HG03064 (cell line): ENCODE measurements around the gene CBX2.

Experiments used
- ATAC-seq: cut with Tn5 transposase; IDR thresholded peaks from one replicate; pipeline ENCODE4 v1.9.1; 2021; ENCODE audit warnings: low read depth; ENCODE audit not compliant: unreplicated experiment

Gene CBX2

GRCh38 chr17:79785900-79786810 is 8.2 kb downstream of the CBX2 start:
- ATAC-seq: no peak

- ATAC-seq: no peak
These were observed 9.1 kb downstream of the CBX2 start for GRCh38 chr17:79786930-79787643.

- no peak for ATAC-seq
These were observed 10.5 kb downstream of the CBX2 start for GRCh38 chr17:79788455-79788854.

GRCh38 chr17:79788989-79789942 is 11.3 kb downstream of the CBX2 start:
- ATAC-seq: no peak

GRCh38 chr17:79789943-79790804 is 12.2 kb downstream of the CBX2 start:
- ATAC-seq: no peak

GRCh38 chr17:79790805-79791734 is 13.1 kb downstream of the CBX2 start:
- ATAC-seq: no peak

- ATAC-seq: no peak
These were observed 13.8 kb downstream of the CBX2 start for GRCh38 chr17:79791735-79792161.

GRCh38 chr17:79792341-79792871 is 14.5 kb downstream of the CBX2 start:
- ATAC-seq: no peak

GRCh38 chr17:79792984-79793923 is 15.3 kb downstream of the CBX2 start:
- ATAC-seq: no peak

GRCh38 chr17:79793924-79794304 is 16.0 kb downstream of the CBX2 start:
- ATAC-seq: no peak

- no peak for ATAC-seq
These were observed 16.9 kb downstream of the CBX2 start for GRCh38 chr17:79794659-79795511.

GRCh38 chr17:79795795-79796443 is 18.0 kb downstream of the CBX2 start:
- no peak for ATAC-seq

- no peak for ATAC-seq
These were observed 18.5 kb downstream of the CBX2 start for GRCh38 chr17:79796444-79796762.

GRCh38 chr17:79796763-79797491 is 19.0 kb downstream of the CBX2 start, which contains the start of gene CBX8:
Gene CBX8 (minus strand): TSS chr17:79797077. CDS start chr17:79796998, 79 bp downstream.
- ATAC-seq: peak; percentile 77
